Gastroesophageal sphincter (tissue), 3 donors: Measurements from ENCODE around the gene SDF4.

Source experiments
- EP300 ChIP-seq: sonication (generic); formaldehyde crosslinking; IDR thresholded peaks from one replicate; pipeline ENCODE4 v1.6.1; 2017; ENCODE audit warnings: antibody characterized with exemption, mild to moderate bottlenecking
- POLR2A ChIP-seq, 2 donors: fragments of 450-650 bp; IDR thresholded peaks; one replicate each; pipeline ENCODE4 v1.6.1; 2017; ENCODE audit warnings: antibody characterized with exemption in 2 of 2, mild to moderate bottlenecking in 2 of 2, moderate library complexity in 1 of 2
- POLR2AphosphoS5 ChIP-seq: sonication (generic); formaldehyde crosslinking; IDR thresholded peaks from one replicate; pipeline ENCODE4 v1.6.1; 2017; ENCODE audit warnings: antibody characterized with exemption
- TF ChIP-seq, protein P1 (sequence below), 4 experiments: fragments of 200-600 bp in 2 of 4; fragments of 450-650 bp in 2 of 4; sonication (generic) in 1 of 4; IDR thresholded peaks; one replicate each; pipeline ENCODE4 v1.5.1; 2017 to 2019; ENCODE audit warnings: antibody characterized with exemption in 4 of 4, mild to moderate bottlenecking in 2 of 4, moderate library complexity in 2 of 4

DNA sequence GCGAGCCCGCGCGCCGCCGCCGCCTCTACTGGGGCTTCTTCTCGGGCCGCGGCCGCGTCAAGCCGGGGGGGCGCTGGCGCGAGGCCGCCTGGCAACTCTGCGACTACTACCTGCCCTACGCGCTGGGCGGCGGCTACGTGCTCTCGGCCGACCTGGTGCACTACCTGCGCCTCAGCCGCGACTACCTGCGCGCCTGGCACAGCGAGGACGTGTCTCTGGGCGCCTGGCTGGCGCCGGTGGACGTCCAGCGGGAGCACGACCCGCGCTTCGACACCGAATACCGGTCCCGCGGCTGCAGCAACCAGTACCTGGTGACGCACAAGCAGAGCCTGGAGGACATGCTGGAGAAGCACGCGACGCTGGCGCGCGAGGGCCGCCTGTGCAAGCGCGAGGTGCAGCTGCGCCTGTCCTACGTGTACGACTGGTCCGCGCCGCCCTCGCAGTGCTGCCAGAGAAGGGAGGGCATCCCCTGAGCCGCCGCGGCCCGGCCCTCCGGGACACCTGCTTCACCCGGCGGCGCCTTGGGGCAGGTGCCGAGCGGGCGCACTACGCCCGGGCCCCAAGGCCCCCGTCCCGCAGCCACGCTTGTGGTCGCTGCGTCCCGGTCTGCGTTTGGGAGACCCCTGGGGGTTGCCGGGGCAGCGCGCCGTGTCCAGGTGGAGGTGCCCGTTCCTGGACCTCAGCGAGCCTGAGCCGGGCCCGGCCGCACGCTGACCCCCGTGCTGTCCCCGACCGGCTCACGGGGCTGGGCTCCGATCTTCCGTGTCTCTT lies 1.2 kb upstream of the SDF4 start:
- TF ChIP-seq, protein P1, sequence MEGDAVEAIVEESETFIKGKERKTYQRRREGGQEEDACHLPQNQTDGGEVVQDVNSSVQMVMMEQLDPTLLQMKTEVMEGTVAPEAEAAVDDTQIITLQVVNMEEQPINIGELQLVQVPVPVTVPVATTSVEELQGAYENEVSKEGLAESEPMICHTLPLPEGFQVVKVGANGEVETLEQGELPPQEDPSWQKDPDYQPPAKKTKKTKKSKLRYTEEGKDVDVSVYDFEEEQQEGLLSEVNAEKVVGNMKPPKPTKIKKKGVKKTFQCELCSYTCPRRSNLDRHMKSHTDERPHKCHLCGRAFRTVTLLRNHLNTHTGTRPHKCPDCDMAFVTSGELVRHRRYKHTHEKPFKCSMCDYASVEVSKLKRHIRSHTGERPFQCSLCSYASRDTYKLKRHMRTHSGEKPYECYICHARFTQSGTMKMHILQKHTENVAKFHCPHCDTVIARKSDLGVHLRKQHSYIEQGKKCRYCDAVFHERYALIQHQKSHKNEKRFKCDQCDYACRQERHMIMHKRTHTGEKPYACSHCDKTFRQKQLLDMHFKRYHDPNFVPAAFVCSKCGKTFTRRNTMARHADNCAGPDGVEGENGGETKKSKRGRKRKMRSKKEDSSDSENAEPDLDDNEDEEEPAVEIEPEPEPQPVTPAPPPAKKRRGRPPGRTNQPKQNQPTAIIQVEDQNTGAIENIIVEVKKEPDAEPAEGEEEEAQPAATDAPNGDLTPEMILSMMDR (IDR thresholded peaks at IDR 0.05): no peak
- no peak for TF ChIP-seq EP300
- no peak for TF ChIP-seq POLR2AphosphoS5
- no peak for TF ChIP-seq POLR2A (IDR thresholded peaks at IDR 0.05)
